VCaP (cell line): ENCODE data around the gene EIF2AK2.

Source experiments
- H3K27ac ChIP-seq: fragments of 450-650 bp; 2 replicates; pipeline ENCODE4 v1.5.1; 2017
- CTCF ChIP-seq: fragments of 450-650 bp; conservative IDR thresholded peaks from 2 replicates; pipeline ENCODE4 v1.5.1; 2017; ENCODE audit warnings: mild to moderate bottlenecking, moderate library complexity

Gene EIF2AK2

DNA sequence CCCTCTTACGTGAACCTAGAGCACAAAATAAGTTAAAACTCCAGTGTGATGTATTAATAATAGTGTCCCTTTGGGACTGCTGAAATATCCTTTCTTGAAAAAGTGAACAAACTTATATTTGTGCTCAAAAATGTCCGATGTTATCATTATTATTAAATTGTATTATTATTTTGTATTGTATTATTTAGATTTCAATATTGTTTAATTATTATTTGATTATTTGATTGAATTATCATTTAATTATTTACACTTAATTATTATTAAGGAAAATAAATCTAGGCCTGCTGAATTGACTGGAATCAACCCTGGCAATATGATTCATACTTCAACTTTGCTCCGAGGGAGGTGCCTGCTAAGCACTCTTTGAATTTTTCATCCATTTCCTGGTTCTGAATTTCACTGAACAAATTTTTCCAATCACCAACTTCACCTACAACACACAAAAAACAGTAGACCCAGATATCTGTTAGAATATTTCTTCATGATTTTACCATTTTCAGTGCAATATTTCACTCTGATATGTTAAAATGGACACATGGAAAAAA lies 10.9 kb upstream of the EIF2AK2 start:
- no peak overlapping the region for H3K27ac ChIP-seq
- no peak for TF ChIP-seq CTCF

DNA sequence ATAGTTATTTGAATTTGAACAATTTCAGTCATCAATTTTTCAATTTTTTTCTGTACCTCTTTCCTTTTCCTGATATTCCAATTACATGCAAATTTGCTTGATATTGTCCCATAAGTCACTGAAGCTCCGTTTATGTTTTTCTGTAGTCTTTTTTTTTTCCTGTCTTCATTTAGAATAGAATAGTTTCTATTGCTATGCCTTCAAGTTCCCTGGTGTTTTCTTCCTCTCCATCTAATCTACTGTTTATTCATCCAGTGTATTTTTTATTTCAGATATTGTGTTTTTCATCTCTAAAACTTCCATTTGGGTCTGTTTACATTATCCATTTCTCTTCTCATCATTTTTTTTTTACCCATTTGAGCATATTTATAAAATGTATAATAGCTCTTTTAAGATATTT lies 8.0 kb upstream of the EIF2AK2 start:
- no peak for TF ChIP-seq CTCF
- H3K27ac ChIP-seq: no peak overlapping the region

- peak overlapping the region; percentile 98 for H3K27ac ChIP-seq
- TF ChIP-seq CTCF: no peak
These were observed 516 bp downstream of the EIF2AK2 start for GRCh38 chr2:37156071-37156856.

GRCh38 chr2:37154785-37155184 lies 2.0 kb downstream of the EIF2AK2 start:
- no peak for TF ChIP-seq CTCF
- H3K27ac ChIP-seq: peak overlapping the region; percentile 98

DNA sequence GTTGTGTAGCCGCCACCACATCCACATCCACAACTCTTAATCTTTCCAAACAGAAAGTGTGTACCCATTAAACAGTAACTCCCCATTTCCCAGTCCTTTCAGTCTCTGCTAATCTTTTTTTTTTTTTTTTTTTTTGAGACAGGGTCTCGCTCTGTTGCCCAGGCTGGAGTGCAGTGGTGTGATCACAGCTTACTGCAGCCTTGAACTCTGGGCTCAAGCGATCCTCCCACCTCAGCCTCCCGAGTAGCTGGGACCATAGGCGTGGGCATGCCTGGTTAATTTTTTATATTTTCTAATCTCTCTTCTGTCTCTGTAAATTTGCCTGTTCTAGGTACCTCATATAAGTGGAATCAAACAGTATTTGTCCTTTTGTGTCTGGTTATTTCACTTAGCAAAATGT lies 3.6 kb downstream of the EIF2AK2 start:
- H3K27ac ChIP-seq: no peak overlapping the region
- no peak for TF ChIP-seq CTCF

DNA sequence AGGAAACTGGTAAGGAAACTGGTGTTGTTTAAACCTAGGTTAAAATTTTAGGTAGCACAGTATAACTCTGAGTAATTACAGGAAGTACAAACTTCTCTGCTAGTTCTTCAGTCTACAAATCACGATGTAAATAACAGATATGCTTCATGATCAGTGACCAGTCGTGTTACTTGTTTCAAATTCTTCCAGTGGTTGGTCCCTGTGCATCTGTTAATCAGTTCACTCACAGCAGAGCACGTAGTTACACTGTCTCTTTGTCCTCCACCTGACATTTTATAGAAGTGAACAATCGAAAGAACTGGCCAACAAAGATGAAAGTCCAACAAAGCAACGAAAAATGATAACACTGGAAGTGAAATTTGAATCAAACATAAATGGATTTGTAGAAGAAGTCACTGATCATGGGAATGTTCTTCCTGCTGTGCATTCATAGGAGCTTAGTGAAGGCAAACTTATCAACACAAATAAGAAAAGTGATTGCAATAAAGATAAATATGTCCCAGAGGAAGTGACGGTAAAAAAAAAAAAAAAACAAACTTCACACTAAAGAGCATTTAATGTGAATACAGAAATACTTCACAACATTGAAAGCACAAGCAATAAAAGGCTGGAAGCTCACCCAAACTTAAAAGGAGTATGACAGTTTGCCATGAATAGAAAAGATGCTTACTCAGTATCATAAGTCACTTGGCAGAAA lies 7.0 kb downstream of the EIF2AK2 start:
- peak overlapping the region; percentile 96 for H3K27ac ChIP-seq
- no peak for TF ChIP-seq CTCF

GRCh38 chr2:37148325-37148724 lies 8.5 kb downstream of the EIF2AK2 start:
- TF ChIP-seq CTCF: no peak
- H3K27ac ChIP-seq: peak overlapping the region; percentile 96
